ENCODE data around the gene POLR2F. TPM values are rescaled to one million over a fixed set of nuclear protein-coding genes. Genes with fewer than 3 reads are reported as not detected.

Gene POLR2F
- total RNA-seq, 1 donor from 2014 or later = 57.9 TPM

GRCh38 chr22:37976547-37976946 lies 23.0 kb downstream of the POLR2F start:
- TF ChIP-seq CTCF (IDR thresholded peaks at IDR 0.05) (no peak), POLR2AphosphoS5 (IDR thresholded peaks at IDR 0.05; ENCODE audit: insufficient read depth in 1 of 2, low read depth in 1 of 2) (no peak), POLR2A (IDR thresholded peaks at IDR 0.05) (no peak)
- H3K27me3 ChIP-seq = no peaks in the 10 kb centered on the region
- no peaks in the 10 kb centered on the region for H3K4me1 ChIP-seq
- H3K36me3 ChIP-seq = no peaks in the 10 kb centered on the region
- no peak overlapping the region for H3K4me3 ChIP-seq
- H3K27ac ChIP-seq = no peak overlapping the region
- intact Hi-C loops (cut with DNase I) = no loop called here
- DNase-seq (ENCODE audit: extremely low spot score in 2 of 2) = no peak
- no peaks in the 10 kb centered on the region for H3K9me3 ChIP-seq

- H3K4me3 ChIP-seq = peak overlapping the region in 1 of 2 donors; percentile 11
These were observed 26.3 kb downstream of the POLR2F start for GRCh38 chr22:37979782-37980181.

GRCh38 chr22:37981282-37982011 lies 27.9 kb downstream of the POLR2F start:
- peak overlapping the region in 1 of 2 donors; percentile 21 for H3K4me3 ChIP-seq

More at GRCh38 chr22:37979782-37980181, 26.3 kb downstream of the POLR2F start:
- Histone ChIP-seq H3K27ac (no peak overlapping the region), H3K36me3 (no peaks in the 10 kb centered on the region), H3K9me3 (no peaks in the 10 kb centered on the region), H3K4me1 (no peaks in the 10 kb centered on the region), H3K27me3 (no peaks in the 10 kb centered on the region)
- no peak for DNase-seq (ENCODE audit: extremely low spot score in 2 of 2)
- TF ChIP-seq CTCF (IDR thresholded peaks at IDR 0.05) = no peak
- no peak for TF ChIP-seq POLR2AphosphoS5 (IDR thresholded peaks at IDR 0.05; ENCODE audit: insufficient read depth in 1 of 2, low read depth in 1 of 2)
- TF ChIP-seq POLR2A (IDR thresholded peaks at IDR 0.05) = no peak
- intact Hi-C loops (cut with DNase I) = no loop called here

GRCh38 chr22:37982151-37982785 lies 28.8 kb downstream of the POLR2F start:
- TF ChIP-seq CTCF (IDR thresholded peaks at IDR 0.05) (no peak), POLR2AphosphoS5 (IDR thresholded peaks at IDR 0.05; ENCODE audit: insufficient read depth in 1 of 2, low read depth in 1 of 2) (no peak), POLR2A (IDR thresholded peaks at IDR 0.05) (no peak)
- peak overlapping the region in 1 of 2 donors; percentile 21 for H3K4me3 ChIP-seq
- H3K27ac ChIP-seq = no peak overlapping the region
- no peak for DNase-seq (ENCODE audit: extremely low spot score in 2 of 2)
- no peaks in the 10 kb centered on the region for H3K36me3 ChIP-seq
- intact Hi-C loops (cut with DNase I) = no loop called here
- no peaks in the 10 kb centered on the region for H3K9me3 ChIP-seq
- no peaks in the 10 kb centered on the region for H3K27me3 ChIP-seq
- no peaks in the 10 kb centered on the region for H3K4me1 ChIP-seq

More at GRCh38 chr22:37981282-37982011, 27.9 kb downstream of the POLR2F start:
- intact Hi-C loops (cut with DNase I) = no loop called here
- no peak for DNase-seq (ENCODE audit: extremely low spot score in 2 of 2)
- TF ChIP-seq CTCF (IDR thresholded peaks at IDR 0.05) = no peak
- no peak for TF ChIP-seq POLR2AphosphoS5 (IDR thresholded peaks at IDR 0.05; ENCODE audit: insufficient read depth in 1 of 2, low read depth in 1 of 2)
- no peak for TF ChIP-seq POLR2A (IDR thresholded peaks at IDR 0.05)
- Histone ChIP-seq H3K27ac (no peak overlapping the region), H3K9me3 (no peaks in the 10 kb centered on the region), H3K4me1 (no peaks in the 10 kb centered on the region), H3K27me3 (no peaks in the 10 kb centered on the region), H3K36me3 (no peaks in the 10 kb centered on the region)

Measured in vagina (tissue), 2 donors.